Liver (tissue), 9 donors: Measurements from ENCODE around the gene BTK. TPM values are rescaled to one million over a fixed set of nuclear protein-coding genes. Genes with fewer than 3 reads are reported as not detected.

Source experiments
- DNase-seq: peaks from one replicate; pipeline ENCODE4 v3.0.0-alpha.2; 2017; ENCODE audit warnings: low spot score
- H3K27ac ChIP-seq, 2 donors: one replicate each; pipeline ENCODE4 v1.7.0; 2013; ENCODE audit warnings: inconsistent platforms in 2 of 2, low read length in 2 of 2, control low read depth in 1 of 2, low read depth in 1 of 2, mild to moderate bottlenecking in 1 of 2
- H3K27me3 ChIP-seq, 4 donors: one replicate each; pipeline versions ENCODE4 v1.6.1 to v1.7.0; 2013; ENCODE audit warnings: low read length in 3 of 4, inconsistent platforms in 1 of 4, mild to moderate bottlenecking in 1 of 4, moderate library complexity in 1 of 4; ENCODE audit not compliant: control insufficient read depth in 4 of 4, insufficient read depth in 4 of 4
- H3K36me3 ChIP-seq, 4 donors: one replicate each; pipeline versions ENCODE4 v1.6.1 to v1.7.0; 2013; ENCODE audit warnings: low read length in 3 of 4, mild to moderate bottlenecking in 3 of 4, low read depth in 1 of 4, moderate library complexity in 1 of 4; ENCODE audit not compliant: control insufficient read depth in 4 of 4, insufficient read depth in 3 of 4
- H3K4me1 ChIP-seq, 4 donors: one replicate each; pipeline versions ENCODE4 v1.6.1 to v1.7.0; 2013; ENCODE audit warnings: low read length in 3 of 4, mild to moderate bottlenecking in 3 of 4, moderate library complexity in 1 of 4; ENCODE audit not compliant: control insufficient read depth in 4 of 4, insufficient read depth in 4 of 4
- H3K4me3 ChIP-seq, 3 donors: one replicate each; pipeline versions ENCODE4 v1.6.1 to v1.7.0; 2013; ENCODE audit warnings: low read length in 3 of 3, control low read depth in 1 of 3, low read depth in 1 of 3, mild to moderate bottlenecking in 1 of 3
- H3K9ac ChIP-seq, 2 donors: one replicate each; pipeline ENCODE4 v1.7.0; 2013; ENCODE audit warnings: low read length in 2 of 2, mild to moderate bottlenecking in 2 of 2, moderate library complexity in 2 of 2, control low read depth in 1 of 2, low read depth in 1 of 2
- H3K9me3 ChIP-seq, 4 donors: one replicate each; pipeline versions ENCODE4 v1.6.1 to v1.7.0; 2013; ENCODE audit warnings: low read length in 3 of 4; ENCODE audit not compliant: control insufficient read depth in 4 of 4
- EGR1 ChIP-seq, 2 donors: IDR thresholded peaks; 2 replicates each; pipeline ENCODE4 v1.6.1; 2016 to 2018; ENCODE audit warnings: antibody characterized with exemption in 2 of 2, low read depth in 2 of 2
- FOXA1 ChIP-seq: IDR thresholded peaks from 2 replicates; pipeline ENCODE4 v1.6.1; 2016; ENCODE audit warnings: antibody characterized with exemption
- FOXA2 ChIP-seq: IDR thresholded peaks from 2 replicates; pipeline ENCODE4 v1.6.1; 2016; ENCODE audit warnings: antibody characterized with exemption
- GABPA ChIP-seq, 2 donors: IDR thresholded peaks in 1 of 2; conservative IDR thresholded peaks in 1 of 2; 2 replicates each; pipeline ENCODE4 v1.6.1; 2016; ENCODE audit warnings: antibody characterized with exemption in 2 of 2, mild to moderate bottlenecking in 1 of 2, moderate library complexity in 1 of 2
- HNF4A ChIP-seq, 2 donors: conservative IDR thresholded peaks; 2 replicates each; pipeline ENCODE4 v1.6.1; 2016; ENCODE audit warnings: antibody characterized with exemption in 2 of 2, mild to moderate bottlenecking in 2 of 2
- HNF4G ChIP-seq: IDR thresholded peaks from 2 replicates; pipeline ENCODE4 v1.6.1; 2016; ENCODE audit warnings: antibody characterized with exemption
- JUND ChIP-seq, 2 donors: IDR thresholded peaks; 2 replicates each; pipeline ENCODE4 v1.6.1; 2016; ENCODE audit warnings: antibody characterized with exemption in 2 of 2
- NR2F2 ChIP-seq: IDR thresholded peaks from 2 replicates; pipeline ENCODE4 v1.6.1; 2016; ENCODE audit warnings: antibody characterized with exemption
- RAD21 ChIP-seq, 2 donors: IDR thresholded peaks; 2 replicates each; pipeline ENCODE4 v1.6.1; 2016; ENCODE audit warnings: antibody characterized with exemption in 2 of 2, mild to moderate bottlenecking in 2 of 2
- RXRA ChIP-seq, 2 donors: IDR thresholded peaks; 2 replicates each; pipeline ENCODE4 v1.6.1; 2017 to 2018; ENCODE audit warnings: antibody characterized with exemption in 2 of 2, mild to moderate bottlenecking in 1 of 2
- SP1 ChIP-seq: IDR thresholded peaks from 2 replicates; pipeline ENCODE4 v1.6.1; 2018; ENCODE audit warnings: antibody characterized with exemption, mild to moderate bottlenecking
- TAF1 ChIP-seq: conservative IDR thresholded peaks from 2 replicates; pipeline ENCODE4 v1.6.1; 2016; ENCODE audit warnings: antibody characterized with exemption, mild to moderate bottlenecking
- YY1 ChIP-seq: IDR thresholded peaks from 2 replicates; pipeline ENCODE4 v1.6.1; 2016; ENCODE audit warnings: antibody characterized with exemption, mild to moderate bottlenecking
- polyA plus RNA-seq, 2 donors: library from polyadenylated mRNA; stranded (reverse) in 1 of 2; unstranded in 1 of 2; fragments of 200-250 nt in 1 of 2; fragments of >200 nt in 1 of 2; fragmentation: Nextera tagmentation in 1 of 2; extraction: Ambion mirVana in 1 of 2; gene quantifications; one replicate each; pipeline versions ENCODE4 v1.2.1 to v1.2.3, GENCODE V29; 2013 to 2015
- total RNA-seq, 2 donors: library from RNA; depleted of rRNA; stranded (reverse); fragments of >200 nt; gene quantifications; one replicate each; pipeline ENCODE4 v1.2.3, GENCODE V29; 2014
- TF ChIP-seq, protein P1 (sequence below): fragments of 150-350 bp; IDR thresholded peaks from 2 replicates; pipeline ENCODE4 v1.5.1; 2017; ENCODE audit warnings: improper control_type of control experiment, low read depth, low read length; ENCODE audit not compliant: missing input control
- TF ChIP-seq, protein P2 (sequence below): IDR thresholded peaks from 2 replicates; pipeline ENCODE4 v1.6.1; 2016; ENCODE audit warnings: antibody characterized with exemption
- TF ChIP-seq, protein P3 (sequence below): IDR thresholded peaks from 2 replicates; pipeline ENCODE4 v1.6.1; 2016; ENCODE audit warnings: antibody characterized with exemption, mild to moderate bottlenecking
- TF ChIP-seq, protein P4 (sequence below): IDR thresholded peaks from 2 replicates; pipeline ENCODE4 v1.6.1; 2016; ENCODE audit warnings: antibody characterized with exemption
- TF ChIP-seq, protein P5 (sequence below): IDR thresholded peaks from 2 replicates; pipeline ENCODE4 v1.6.1; 2016; ENCODE audit warnings: antibody characterized with exemption
- donor health status: healthy.
- donor health status: healthy.
- donor health status: healthy.
- donor health status: healthy.
- donor health status: healthy.

BTK gene
- total and polyA plus RNA-seq, 4 donors = 0.99 to 22.6 (median 2.3) TPM

DNA sequence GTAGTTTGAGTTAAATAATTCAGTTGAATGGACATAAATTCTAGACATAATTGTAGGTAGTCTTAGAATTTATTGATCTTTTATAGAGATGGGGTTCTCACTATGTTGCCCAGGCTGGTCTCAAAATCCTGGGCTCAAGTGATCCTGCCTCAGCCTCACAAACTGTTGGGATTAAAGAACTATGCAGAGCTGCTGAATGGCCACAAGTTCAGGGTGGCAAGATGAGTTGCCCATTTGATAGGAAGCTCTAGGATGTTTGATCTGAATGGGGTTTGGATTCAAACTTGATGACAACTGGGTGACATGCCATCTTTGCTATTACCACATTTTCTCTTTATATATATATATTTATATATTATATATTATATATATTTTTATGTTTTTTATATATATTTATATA is 8.4 kb upstream of the BTK start:
- TF ChIP-seq FOXA2 (no peak), HNF4G (no peak), YY1 (no peak), TAF1 (no peak), RAD21 (IDR thresholded peaks at IDR 0.05) (no peak), FOXA1 (no peak), RXRA (IDR thresholded peaks at IDR 0.05) (no peak), HNF4A (conservative IDR thresholded peaks at IDR 0.05) (no peak), NR2F2 (no peak), EGR1 (IDR thresholded peaks at IDR 0.05; ENCODE audit: low read depth in 2 of 2) (no peak), GABPA (IDR thresholded peaks at IDR 0.05 in 1 of 2, conservative IDR thresholded peaks at IDR 0.05 in 1 of 2) (no peak), SP1 (no peak), JUND (IDR thresholded peaks at IDR 0.05) (no peak)
- TF ChIP-seq, protein P1, sequence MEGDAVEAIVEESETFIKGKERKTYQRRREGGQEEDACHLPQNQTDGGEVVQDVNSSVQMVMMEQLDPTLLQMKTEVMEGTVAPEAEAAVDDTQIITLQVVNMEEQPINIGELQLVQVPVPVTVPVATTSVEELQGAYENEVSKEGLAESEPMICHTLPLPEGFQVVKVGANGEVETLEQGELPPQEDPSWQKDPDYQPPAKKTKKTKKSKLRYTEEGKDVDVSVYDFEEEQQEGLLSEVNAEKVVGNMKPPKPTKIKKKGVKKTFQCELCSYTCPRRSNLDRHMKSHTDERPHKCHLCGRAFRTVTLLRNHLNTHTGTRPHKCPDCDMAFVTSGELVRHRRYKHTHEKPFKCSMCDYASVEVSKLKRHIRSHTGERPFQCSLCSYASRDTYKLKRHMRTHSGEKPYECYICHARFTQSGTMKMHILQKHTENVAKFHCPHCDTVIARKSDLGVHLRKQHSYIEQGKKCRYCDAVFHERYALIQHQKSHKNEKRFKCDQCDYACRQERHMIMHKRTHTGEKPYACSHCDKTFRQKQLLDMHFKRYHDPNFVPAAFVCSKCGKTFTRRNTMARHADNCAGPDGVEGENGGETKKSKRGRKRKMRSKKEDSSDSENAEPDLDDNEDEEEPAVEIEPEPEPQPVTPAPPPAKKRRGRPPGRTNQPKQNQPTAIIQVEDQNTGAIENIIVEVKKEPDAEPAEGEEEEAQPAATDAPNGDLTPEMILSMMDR = no peak
- TF ChIP-seq, protein P2, sequence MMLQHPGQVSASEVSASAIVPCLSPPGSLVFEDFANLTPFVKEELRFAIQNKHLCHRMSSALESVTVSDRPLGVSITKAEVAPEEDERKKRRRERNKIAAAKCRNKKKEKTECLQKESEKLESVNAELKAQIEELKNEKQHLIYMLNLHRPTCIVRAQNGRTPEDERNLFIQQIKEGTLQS = no peak
- TF ChIP-seq, protein P3, sequence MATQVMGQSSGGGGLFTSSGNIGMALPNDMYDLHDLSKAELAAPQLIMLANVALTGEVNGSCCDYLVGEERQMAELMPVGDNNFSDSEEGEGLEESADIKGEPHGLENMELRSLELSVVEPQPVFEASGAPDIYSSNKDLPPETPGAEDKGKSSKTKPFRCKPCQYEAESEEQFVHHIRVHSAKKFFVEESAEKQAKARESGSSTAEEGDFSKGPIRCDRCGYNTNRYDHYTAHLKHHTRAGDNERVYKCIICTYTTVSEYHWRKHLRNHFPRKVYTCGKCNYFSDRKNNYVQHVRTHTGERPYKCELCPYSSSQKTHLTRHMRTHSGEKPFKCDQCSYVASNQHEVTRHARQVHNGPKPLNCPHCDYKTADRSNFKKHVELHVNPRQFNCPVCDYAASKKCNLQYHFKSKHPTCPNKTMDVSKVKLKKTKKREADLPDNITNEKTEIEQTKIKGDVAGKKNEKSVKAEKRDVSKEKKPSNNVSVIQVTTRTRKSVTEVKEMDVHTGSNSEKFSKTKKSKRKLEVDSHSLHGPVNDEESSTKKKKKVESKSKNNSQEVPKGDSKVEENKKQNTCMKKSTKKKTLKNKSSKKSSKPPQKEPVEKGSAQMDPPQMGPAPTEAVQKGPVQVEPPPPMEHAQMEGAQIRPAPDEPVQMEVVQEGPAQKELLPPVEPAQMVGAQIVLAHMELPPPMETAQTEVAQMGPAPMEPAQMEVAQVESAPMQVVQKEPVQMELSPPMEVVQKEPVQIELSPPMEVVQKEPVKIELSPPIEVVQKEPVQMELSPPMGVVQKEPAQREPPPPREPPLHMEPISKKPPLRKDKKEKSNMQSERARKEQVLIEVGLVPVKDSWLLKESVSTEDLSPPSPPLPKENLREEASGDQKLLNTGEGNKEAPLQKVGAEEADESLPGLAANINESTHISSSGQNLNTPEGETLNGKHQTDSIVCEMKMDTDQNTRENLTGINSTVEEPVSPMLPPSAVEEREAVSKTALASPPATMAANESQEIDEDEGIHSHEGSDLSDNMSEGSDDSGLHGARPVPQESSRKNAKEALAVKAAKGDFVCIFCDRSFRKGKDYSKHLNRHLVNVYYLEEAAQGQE = no peak
- TF ChIP-seq, protein P4, sequence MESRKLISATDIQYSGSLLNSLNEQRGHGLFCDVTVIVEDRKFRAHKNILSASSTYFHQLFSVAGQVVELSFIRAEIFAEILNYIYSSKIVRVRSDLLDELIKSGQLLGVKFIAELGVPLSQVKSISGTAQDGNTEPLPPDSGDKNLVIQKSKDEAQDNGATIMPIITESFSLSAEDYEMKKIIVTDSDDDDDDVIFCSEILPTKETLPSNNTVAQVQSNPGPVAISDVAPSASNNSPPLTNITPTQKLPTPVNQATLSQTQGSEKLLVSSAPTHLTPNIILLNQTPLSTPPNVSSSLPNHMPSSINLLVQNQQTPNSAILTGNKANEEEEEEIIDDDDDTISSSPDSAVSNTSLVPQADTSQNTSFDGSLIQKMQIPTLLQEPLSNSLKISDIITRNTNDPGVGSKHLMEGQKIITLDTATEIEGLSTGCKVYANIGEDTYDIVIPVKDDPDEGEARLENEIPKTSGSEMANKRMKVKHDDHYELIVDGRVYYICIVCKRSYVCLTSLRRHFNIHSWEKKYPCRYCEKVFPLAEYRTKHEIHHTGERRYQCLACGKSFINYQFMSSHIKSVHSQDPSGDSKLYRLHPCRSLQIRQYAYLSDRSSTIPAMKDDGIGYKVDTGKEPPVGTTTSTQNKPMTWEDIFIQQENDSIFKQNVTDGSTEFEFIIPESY = no peak
- TF ChIP-seq, protein P5, sequence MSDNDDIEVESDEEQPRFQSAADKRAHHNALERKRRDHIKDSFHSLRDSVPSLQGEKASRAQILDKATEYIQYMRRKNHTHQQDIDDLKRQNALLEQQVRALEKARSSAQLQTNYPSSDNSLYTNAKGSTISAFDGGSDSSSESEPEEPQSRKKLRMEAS = no peak
- Histone ChIP-seq H3K27me3 (no peaks in the 10 kb centered on the region), H3K4me1 (peaks cover 0 to 5% (median 2%) of the 10 kb centered on the region in 4 donors), H3K9me3 (no peaks in the 10 kb centered on the region), H3K9ac (no peak overlapping the region), H3K36me3 (peaks cover 0 to 6% (median 4%) of the 10 kb centered on the region in 4 donors), H3K27ac (no peak overlapping the region), H3K4me3 (no peak overlapping the region)
- DNase-seq = no peak
